Measurements from ENCODE around the gene KIFC3. TPM values are rescaled to one million over a fixed set of nuclear protein-coding genes. Genes with fewer than 3 reads are reported as not detected.

KIFC3 gene
- total and polyA plus RNA-seq, 2 of the 8 experiments (the other 6 are each of a cell fraction or from before 2014, with no cell fraction given): 2.1 to 7.1 TPM

- TF ChIP-seq ATF2 (IDR thresholded peaks at IDR 0.05; ENCODE audit: low read length): no peak
Observed at GRCh38 chr16:57800200-57801097, 1.8 kb downstream of the KIFC3 start (continued).
